HG03060 (cell line): ENCODE results near the gene IL17F.

Experiments used
- ATAC-seq: cut with Tn5 transposase; IDR thresholded peaks from one replicate; pipeline ENCODE4 v1.9.1; 2021; ENCODE audit warnings: low read depth, moderate number of reproducible peaks; ENCODE audit not compliant: unreplicated experiment

IL17F gene

GRCh38 chr6:52195886-52196285 lies 48.4 kb downstream of the IL17F start:
- no peak for ATAC-seq

GRCh38 chr6:52191824-52192223 lies 52.5 kb downstream of the IL17F start:
- ATAC-seq: no peak

GRCh38 chr6:52190409-52190808 lies 53.9 kb downstream of the IL17F start:
- ATAC-seq: no peak

GRCh38 chr6:52189974-52190373 lies 54.3 kb downstream of the IL17F start:
- no peak for ATAC-seq

GRCh38 chr6:52187098-52187497 lies 57.2 kb downstream of the IL17F start:
- no peak for ATAC-seq
